BJ (cell line): ENCODE measurements around the gene CIDEA. TPM values are rescaled to one million over a fixed set of nuclear protein-coding genes. Genes with fewer than 3 reads are reported as not detected.

ENCODE experiments used
- CTCF ChIA-PET: fragments of 350-600 bp; formaldehyde crosslinking; extraction: SDS; loops from one replicate; lab custom pipeline; 2021; ENCODE audit warnings: antibody characterized with exemption, inconsistent platforms; lab: Yijun Ruan, JAX
- POLR2A ChIA-PET: fragments of 300-600 bp; sonication (Branson Sonifier 250); formaldehyde crosslinking; extraction: SDS; loops from one replicate; lab custom pipeline; 2021; ENCODE audit warnings: antibody characterized with exemption; lab: Charles Lee
- DNase-seq: peaks from one replicate; pipeline ENCODE4 v3.0.0-alpha.2; 2011; ENCODE audit warnings: low read depth
- H3K27me3 ChIP-seq: 2 replicates; pipeline ENCODE4 v1.6.0; 2011; ENCODE audit warnings: low read length; ENCODE audit not compliant: control insufficient read depth, insufficient read depth
- H3K36me3 ChIP-seq: 2 replicates; pipeline ENCODE4 v1.5.1; 2011; ENCODE audit warnings: low read length; ENCODE audit not compliant: control insufficient read depth, insufficient read depth
- H3K4me3 ChIP-seq: 2 replicates; pipeline ENCODE4 v1.5.1; 2011; ENCODE audit warnings: low read depth, mild to moderate bottlenecking, control low read depth, low read length
- CTCF ChIP-seq: IDR thresholded peaks from 2 replicates; pipeline ENCODE4 v1.5.1; 2011; ENCODE audit warnings: low read depth, mild to moderate bottlenecking, control low read depth, inconsistent platforms, low read length, moderate library complexity; ENCODE audit not compliant: insufficient read depth
- polyA plus RNA-seq: library from polyadenylated mRNA; depleted of rRNA; stranded (reverse); fragments of >200 nt; gene quantifications from 2 replicates; pipeline ENCODE4 v1.2.3, GENCODE V29; 2011

The CIDEA gene
- polyA plus RNA-seq, 1 experiment, result not detected

- H3K36me3 ChIP-seq, result no peaks in the 10 kb centered on the region
- H3K27me3 ChIP-seq, result peaks cover 27% of the 10 kb centered on the region
- H3K4me3 ChIP-seq, result no peak overlapping the region
- no peak for TF ChIP-seq CTCF
- POLR2A ChIA-PET, result no interaction called here
- CTCF ChIA-PET, result interaction anchor here (1.1 to 2.6 kb wide), 3 partner anchors 9 to 16 kb away, joined by 4 to 9 read pairs (median 7); no protein-coding TSS in a partner anchor
- no peak for DNase-seq
Measured at GRCh38 chr18:12256951-12257350, 2.8 kb downstream of the CIDEA start.

GRCh38 chr18:12257996-12258718, 4.0 kb downstream of the CIDEA start:
- H3K36me3 ChIP-seq, result no peaks in the 10 kb centered on the region
- peaks cover 20% of the 10 kb centered on the region for H3K27me3 ChIP-seq
- POLR2A ChIA-PET, result no interaction called here
- no peak overlapping the region for H3K4me3 ChIP-seq
- no peak for DNase-seq
- CTCF ChIA-PET, result interaction anchor here (0.8 to 5.2 kb wide), 2 partner anchors 11 to 14 kb away, joined by 3 to 24 read pairs; no protein-coding TSS in a partner anchor
- no peak for TF ChIP-seq CTCF

- peaks cover 14% of the 10 kb centered on the region for H3K27me3 ChIP-seq
- H3K36me3 ChIP-seq, result no peaks in the 10 kb centered on the region
- CTCF ChIA-PET, result interaction anchor here (0.8 to 5.2 kb wide), 2 partner anchors 10 to 13 kb away, joined by 3 to 24 read pairs; no protein-coding TSS in a partner anchor
- no peak for DNase-seq
- TF ChIP-seq CTCF, result no peak
- no peak overlapping the region for H3K4me3 ChIP-seq
- POLR2A ChIA-PET, result no interaction called here
Measured at GRCh38 chr18:12258719-12259705, 4.9 kb downstream of the CIDEA start.

- H3K36me3 ChIP-seq, result no peaks in the 10 kb centered on the region
- ChIA-PET POLR2A (no interaction called here), CTCF (interaction anchor here (1.6 to 5.2 kb wide), 3 partner anchors 9 to 15 kb away, joined by 4 to 24 read pairs (median 5); no protein-coding TSS in a partner anchor)
- no peak for TF ChIP-seq CTCF
- peaks cover 13% of the 10 kb centered on the region for H3K27me3 ChIP-seq
- DNase-seq, result no peak
- H3K4me3 ChIP-seq, result no peak overlapping the region
Measured at GRCh38 chr18:12262748-12263147, 8.6 kb downstream of the CIDEA start.
